GM18868 (cell line): Measurements from ENCODE around the gene COQ8A.
"Not testable (repeated sequence)": the region's sequence is repeated elsewhere in the genome, so short reads cannot be mapped to it uniquely, and the experiment has no call there.

ENCODE experiments used
- ATAC-seq: cut with Tn5 transposase; IDR thresholded peaks from one replicate; pipeline ENCODE4 v1.9.1; 2021; ENCODE audit warnings: mild to moderate bottlenecking, moderate library complexity; ENCODE audit not compliant: unreplicated experiment

The COQ8A gene

GRCh38 chr1:226951286-226952117, 11.4 kb downstream of the COQ8A start:
- no peak for ATAC-seq

GRCh38 chr1:226952118-226952441, 12.0 kb downstream of the COQ8A start:
- ATAC-seq = no peak

DNA sequence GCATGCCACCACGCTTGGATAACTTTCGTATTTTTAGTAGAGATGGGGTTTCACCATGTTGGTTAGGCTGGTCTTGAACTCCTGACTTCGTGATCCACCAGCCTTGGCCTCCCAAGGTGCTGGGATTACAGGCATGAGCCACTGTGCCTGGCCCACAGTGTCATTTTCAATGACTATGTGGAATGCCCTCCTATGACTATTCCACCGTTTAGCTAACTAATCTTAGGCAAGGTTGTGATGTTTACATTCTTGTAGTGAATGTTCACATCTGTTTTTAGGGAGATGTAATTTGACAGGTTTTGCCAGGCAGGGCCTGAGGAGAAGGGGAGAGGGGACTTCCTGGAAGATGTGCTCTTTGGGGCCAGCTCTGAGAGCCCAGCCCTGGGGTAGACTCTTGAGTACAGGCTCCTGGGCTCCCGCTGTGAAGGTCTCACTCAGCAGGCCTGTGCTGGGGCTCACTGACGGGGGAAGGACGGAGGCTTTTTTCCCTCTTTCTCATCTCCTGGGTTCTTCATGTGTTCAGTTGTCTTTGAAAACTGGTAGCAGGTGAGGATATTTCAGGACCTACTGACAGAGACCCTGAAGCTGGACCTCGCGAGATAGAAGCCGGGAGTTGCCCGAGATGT, 13.2 kb downstream of the COQ8A start:
- no peak for ATAC-seq

- ATAC-seq = no peak
Observed at GRCh38 chr1:226954337-226954736, 14.2 kb downstream of the COQ8A start.

DNA sequence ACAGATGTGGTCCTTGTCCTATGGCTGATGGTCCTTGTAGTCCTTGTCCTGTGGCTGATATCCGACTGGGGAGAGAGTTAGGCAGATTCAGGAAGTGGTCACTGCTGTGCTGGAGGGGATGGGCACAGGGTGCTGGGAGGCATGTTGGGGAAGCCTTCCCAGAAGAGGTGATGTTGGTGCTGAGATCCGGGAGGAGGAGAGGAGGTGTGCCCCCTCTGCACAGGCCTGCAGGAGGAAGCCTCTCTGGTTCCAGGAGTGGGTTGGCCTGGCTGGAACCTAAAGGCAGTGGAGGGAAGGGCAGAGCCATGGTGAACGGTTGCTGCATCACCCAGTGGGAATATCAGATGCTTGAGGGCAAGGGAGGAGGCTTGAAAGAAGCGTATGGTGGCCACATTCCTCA, 14.7 kb downstream of the COQ8A start:
- no peak for ATAC-seq

DNA sequence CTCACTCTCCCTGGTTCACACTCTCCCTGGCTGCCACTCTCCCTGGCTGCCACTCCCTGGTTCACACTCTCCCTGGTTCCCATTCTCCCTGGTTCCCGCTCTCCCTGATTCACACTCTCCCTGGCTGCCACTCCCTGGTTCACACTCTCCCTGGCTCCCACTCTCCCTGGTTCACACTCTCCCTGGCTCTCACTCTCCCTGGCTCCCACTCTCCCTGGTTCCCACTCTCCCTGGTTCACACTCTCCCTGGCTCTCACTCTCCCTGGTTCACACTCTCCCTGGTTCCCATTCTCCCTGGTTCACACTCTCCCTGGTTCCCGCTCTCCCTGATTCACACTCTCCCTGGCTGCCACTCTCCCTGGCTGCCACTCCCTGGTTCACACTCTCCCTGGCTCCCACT, 15.8 kb downstream of the COQ8A start:
- not testable (repeated sequence) for ATAC-seq

- ATAC-seq = no peak
Observed at GRCh38 chr1:226956942-226957713, 17.0 kb downstream of the COQ8A start.

DNA sequence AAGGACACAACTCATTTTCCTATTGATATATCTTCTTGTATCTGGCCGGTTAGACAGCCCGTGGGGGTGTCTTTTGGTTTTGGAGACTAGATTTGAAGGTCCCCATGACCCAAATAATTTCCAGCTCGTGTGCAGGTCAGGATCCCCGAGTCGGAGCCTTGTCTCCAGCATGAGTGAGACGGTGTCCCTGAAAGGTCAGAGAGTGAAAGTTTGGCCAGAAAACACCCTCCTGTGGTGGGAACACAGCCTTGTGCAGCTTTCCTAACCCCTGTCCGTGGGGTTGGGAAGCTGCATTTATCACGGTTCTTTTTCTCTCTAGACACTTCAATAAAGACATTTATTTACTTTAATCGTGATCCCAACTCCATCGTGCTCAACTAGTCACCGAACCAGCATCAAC, 17.6 kb downstream of the COQ8A start:
- ATAC-seq = no peak

DNA sequence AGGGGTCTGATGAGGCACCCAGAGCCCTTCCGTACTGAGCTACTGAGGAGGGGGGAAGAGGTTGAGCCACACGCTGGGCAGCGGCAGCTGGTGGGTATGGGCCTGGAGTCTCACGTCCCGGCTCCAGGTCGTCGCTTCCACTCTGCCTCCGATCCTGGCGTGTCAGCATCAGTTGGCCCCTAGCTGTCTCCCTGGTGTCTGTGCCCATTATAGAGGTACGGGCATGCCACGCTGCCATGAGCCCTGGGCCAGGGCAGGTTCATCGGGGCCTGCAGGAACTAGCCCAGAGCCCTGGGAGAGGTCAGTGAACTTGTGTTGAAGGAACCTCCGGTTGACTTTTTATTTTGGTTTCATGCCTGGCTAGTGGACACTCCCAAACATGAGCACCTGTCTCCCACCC, 18.2 kb downstream of the COQ8A start:
- ATAC-seq = no peak

DNA sequence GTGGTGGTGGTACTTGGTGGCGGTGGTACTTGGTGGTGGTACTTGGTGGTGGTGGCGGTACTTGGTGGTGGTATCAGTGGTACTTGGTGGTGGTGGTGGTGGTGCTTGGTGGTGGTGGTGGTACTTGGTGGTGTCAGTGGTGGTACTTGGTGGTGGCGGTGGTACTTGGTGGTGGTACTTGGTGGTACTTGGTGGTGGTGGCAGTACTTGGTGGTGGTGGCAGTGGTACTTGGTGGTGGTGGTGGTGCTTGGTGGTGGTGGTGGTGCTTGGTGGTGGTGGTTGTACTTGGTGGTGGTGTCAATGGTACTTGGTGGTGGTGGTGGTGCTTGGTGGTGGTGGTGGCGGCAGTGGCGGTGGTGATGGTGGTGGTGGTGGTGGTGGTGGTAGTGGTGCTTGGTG, 20.2 kb downstream of the COQ8A start:
- no peak for ATAC-seq

- ATAC-seq = no peak
Observed at GRCh38 chr1:226960944-226961765, 21.1 kb downstream of the COQ8A start.

- no peak for ATAC-seq
Observed at GRCh38 chr1:226962421-226963391, 22.6 kb downstream of the COQ8A start.

DNA sequence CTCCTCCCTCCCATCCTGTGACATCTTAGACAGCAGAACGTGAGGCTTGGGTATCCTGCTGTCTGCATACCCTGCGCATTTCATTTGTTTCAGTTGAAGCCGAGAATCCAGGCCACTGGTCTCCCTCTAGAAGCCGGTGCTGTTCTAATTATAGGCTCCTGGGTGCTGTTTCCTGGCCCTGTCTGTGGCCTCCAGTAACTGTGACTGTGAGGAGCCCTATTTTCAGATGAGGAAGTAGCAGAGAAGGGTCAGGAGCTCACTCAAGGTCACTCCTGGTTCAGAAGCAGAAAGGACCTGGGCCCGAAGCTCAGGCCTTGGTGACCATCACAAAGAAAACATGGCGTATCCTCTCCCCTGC, 24.0 kb downstream of the COQ8A start:
- ATAC-seq = no peak

DNA sequence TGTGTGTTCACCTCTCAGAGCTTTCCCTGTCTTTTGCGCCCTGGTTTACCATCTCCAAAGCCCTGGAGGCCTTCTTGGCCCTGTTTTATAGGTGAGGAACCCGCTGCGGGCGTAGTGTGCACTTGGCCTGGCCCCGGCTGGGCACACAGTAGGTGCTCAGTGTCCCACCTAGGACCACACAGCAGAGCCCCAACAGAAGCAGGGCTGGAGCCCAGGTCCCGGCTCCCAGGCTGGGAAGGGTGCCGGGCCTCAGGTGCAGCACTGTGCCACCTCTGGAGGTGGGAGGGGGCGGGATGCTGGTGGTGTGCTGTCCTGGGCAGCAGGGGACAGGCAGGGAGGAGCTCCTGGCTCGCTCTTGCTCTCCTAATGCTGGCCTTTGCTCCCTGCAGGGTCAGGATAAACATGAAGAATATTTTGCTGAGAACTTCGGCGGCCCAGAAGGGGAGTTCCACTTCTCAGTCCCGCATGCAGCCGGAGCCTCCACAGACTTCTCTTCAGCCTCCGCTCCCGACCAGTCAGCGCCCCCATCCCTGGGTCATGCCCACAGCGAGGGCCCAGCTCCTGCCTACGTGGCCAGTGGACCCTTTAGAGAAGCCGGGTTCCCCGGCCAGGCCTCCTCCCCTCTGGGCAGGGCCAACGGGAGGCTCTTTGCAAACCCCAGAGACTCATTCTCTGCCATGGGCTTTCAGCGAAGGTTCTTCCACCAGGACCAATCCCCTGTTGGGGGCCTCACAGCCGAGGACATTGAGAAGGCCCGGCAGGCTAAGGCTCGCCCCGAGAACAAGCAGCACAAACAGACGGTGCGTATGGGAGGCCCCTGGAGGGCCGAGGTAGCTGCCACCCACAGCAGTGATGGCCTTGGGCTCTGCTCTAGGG, 24.8 kb downstream of the COQ8A start:
- ATAC-seq = no peak

DNA sequence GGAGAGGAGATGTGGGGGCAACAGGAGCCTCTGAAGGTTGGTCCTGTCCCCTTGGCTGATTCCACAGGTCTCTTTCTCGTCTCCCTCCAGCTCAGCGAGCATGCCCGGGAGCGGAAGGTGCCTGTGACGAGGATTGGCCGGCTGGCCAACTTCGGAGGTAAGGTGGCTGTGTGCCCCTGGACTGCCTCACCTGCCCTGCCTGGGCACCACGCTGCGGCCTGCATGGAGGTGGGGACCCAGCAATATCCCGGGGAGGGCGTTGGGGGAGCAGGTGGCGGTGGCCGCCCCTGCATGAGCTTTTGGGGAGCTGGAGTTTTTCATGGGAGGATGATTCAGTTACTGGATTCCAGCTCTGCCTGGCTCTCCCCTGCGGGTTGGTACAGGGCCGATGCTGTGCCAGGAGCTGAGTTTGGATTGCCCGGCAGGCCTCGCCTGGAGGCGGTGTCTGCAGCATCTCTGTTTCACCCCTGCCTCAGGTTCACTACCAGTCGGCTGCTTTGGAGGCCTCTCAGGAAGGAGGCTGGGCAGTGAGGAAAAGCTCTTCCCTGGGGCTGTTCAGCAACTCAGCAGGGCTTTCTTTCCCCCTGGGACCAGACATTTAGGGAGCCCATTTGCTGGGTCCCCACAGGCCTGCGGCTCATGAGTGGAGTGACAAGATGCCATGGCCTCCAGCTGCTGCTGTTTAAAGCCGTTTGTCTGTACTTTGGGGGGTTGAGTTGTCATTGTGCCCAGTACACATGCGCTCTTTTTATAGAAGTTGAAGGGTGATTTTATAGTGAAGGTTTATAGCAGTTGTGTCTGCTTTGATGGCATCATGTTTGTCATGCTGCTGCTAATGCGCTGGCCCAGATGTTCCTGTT, 25.7 kb downstream of the COQ8A start:
- no peak for ATAC-seq

GRCh38 chr1:226966683-226967082, 26.6 kb downstream of the COQ8A start:
- ATAC-seq = no peak

DNA sequence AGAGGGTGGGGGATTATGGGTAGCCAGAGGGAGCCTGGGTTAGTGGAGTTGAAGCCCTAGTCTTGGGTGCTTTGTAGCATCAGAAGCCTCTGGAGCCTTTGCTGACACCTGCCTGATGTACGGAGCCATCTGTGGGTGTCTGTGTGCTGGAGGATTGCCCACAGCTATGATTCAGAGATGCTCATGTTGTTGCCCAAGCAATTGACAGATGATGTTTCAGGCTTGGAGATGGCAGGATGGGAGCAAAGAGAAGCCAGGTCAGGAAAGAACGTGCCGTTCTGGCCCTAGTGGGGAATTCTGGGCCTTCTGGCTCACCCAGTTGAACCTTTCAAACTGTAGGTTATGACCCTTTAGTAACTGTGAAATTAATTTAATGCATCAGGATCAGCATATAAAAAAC, 27.6 kb downstream of the COQ8A start:
- no peak for ATAC-seq

GRCh38 chr1:226971765-226972164, 31.7 kb downstream of the COQ8A start:
- ATAC-seq = no peak
